ENCODE results near the gene GOT2.
"Not testable (repeated sequence)": the region's sequence is repeated elsewhere in the genome, so short reads cannot be mapped to it uniquely, and the experiment has no call there.

Gene GOT2

DNA sequence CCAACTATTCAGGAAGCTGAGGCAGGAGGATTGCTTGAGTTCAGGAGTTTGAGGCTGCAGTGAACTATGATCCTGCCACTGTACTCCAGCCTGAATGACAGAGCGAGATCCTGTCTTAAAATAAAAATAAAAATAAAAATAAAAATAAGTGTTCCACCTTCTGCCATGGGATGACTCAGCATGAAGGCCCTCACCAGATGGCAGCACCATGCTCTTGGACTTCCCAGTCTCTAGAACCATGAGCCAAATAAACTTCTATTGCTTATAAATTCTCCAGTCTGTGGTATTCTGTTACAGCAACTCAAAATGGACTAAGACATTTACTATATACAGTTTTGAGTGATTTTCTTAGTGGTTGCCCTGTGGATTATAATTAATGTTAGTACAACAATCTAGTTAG, 41.7 kb downstream of the GOT2 start:
- no peak overlapping the region for H3K4me3 ChIP-seq (ENCODE audit: low read depth, low read length)
- in situ Hi-C loops (cut with HindIII; ENCODE audit: low sequenced_read_pairs) = no loop called here
- no peak for TF ChIP-seq CTCF (IDR thresholded peaks at IDR 0.05; ENCODE audit: low read depth, low read length)
- no peak for DNase-seq (ENCODE audit: low read depth, low spot score)

- DNase-seq (ENCODE audit: low read depth, low spot score) = peak; percentile 14
- in situ Hi-C loops (cut with HindIII; ENCODE audit: low sequenced_read_pairs); H3K4me3 ChIP-seq (ENCODE audit: low read depth, low read length): not testable (repeated sequence)
Measured at GRCh38 chr16:58686985-58687706, 47.0 kb downstream of the GOT2 start.

- DNase-seq (ENCODE audit: low read depth, low spot score) = no peak
- no peak overlapping the region for H3K4me3 ChIP-seq (ENCODE audit: low read depth, low read length)
- in situ Hi-C loops (cut with HindIII; ENCODE audit: low sequenced_read_pairs) = no loop called here
- TF ChIP-seq CTCF (IDR thresholded peaks at IDR 0.05; ENCODE audit: low read depth, low read length) = no peak
Measured at GRCh38 chr16:58685084-58685449, 49.0 kb downstream of the GOT2 start.

DNA sequence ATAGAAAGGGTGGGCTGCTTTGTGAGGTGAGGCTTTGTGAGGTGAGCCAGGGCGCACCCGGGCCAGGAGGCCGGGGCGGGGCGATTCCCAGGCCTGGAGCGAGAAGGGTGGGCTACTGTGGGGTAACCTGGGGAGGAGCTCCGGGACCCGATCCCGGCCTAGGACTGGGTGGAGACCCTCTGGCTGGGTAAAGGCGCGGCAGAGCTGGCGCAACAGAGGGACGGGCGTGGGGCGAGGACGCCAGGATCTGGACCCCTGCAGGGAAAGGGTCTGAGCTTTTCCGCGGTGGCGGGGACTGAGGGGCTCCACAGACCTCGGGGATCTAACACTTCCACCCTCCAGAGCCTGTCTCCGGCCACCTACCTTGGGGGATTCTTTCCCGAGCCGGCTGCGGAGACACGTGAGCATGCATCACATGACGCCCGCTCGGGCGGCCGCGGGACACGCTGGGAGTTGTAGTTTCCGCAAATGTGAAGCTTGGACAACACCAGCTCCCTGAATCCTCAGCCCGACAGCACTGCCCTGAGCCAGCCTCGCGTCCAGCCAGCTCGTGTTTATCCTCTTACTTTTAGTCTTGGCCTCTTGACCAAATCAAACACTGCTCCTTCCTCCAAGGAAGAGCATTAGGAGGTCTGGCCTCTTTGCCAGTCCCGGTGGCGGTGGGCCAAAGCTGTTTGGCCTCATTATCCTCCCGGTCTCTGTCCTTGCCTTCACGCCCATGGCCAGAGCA, 49.6 kb downstream of the GOT2 start, which contains the start of gene SLC38A7:
SLC38A7 (minus strand) TSS at position 417 of the 730 bp plus-strand sequence. CDS start 4,644 bp downstream, outside the sequence.
- no peak for TF ChIP-seq CTCF (IDR thresholded peaks at IDR 0.05; ENCODE audit: low read depth, low read length)
- H3K4me3 ChIP-seq (ENCODE audit: low read depth, low read length) = peak within 1 kb of the TSS; percentile 79
- in situ Hi-C loops (cut with HindIII; ENCODE audit: low sequenced_read_pairs) = no loop called here
- peak; percentile 80 for DNase-seq (ENCODE audit: low read depth, low spot score)

GRCh38 chr16:58684001-58684353, 50.1 kb downstream of the GOT2 start:
- in situ Hi-C loops (cut with HindIII; ENCODE audit: low sequenced_read_pairs) = no loop called here

DNA sequence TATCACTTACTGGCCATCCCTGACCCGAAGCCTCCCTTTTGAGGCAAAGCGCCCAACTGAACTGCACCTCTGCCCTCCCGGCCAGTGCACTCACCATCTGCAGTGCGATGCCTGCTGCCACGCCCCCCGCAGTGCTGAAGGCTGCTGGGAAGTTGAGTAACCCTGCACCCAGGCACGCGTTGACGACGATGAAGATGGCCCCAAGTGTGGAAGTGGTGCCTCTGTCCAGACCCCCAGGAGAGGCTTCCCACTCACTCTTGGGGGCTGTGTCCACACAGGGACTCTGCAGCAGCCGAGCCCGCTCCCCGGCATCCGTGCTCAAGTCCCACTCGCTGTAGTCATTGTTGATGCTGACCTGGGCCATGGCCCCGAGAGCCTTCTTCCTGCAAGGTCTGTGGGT, 54.4 kb downstream of the GOT2 start:
- no peak for TF ChIP-seq CTCF (IDR thresholded peaks at IDR 0.05; ENCODE audit: low read depth, low read length)
- DNase-seq (ENCODE audit: low read depth, low spot score) = no peak
- no peak overlapping the region for H3K4me3 ChIP-seq (ENCODE audit: low read depth, low read length)
- in situ Hi-C loops (cut with HindIII; ENCODE audit: low sequenced_read_pairs) = no loop called here

More at GRCh38 chr16:58684001-58684353, 50.1 kb downstream of the GOT2 start:
- no peak for TF ChIP-seq CTCF (IDR thresholded peaks at IDR 0.05; ENCODE audit: low read depth, low read length)
- peak; percentile 6 for DNase-seq (ENCODE audit: low read depth, low spot score)
- H3K4me3 ChIP-seq (ENCODE audit: low read depth, low read length) = peak overlapping the region; percentile 79

GRCh38 chr16:58678716-58679115, 55.4 kb downstream of the GOT2 start:
- no peak overlapping the region for H3K4me3 ChIP-seq (ENCODE audit: low read depth, low read length)
- no peak for DNase-seq (ENCODE audit: low read depth, low spot score)
- peak; percentile 11 for TF ChIP-seq CTCF (IDR thresholded peaks at IDR 0.05; ENCODE audit: low read depth, low read length)
- in situ Hi-C loops (cut with HindIII; ENCODE audit: low sequenced_read_pairs) = no loop called here

All from astrocyte of the spinal cord (primary cell).